ENCODE results near the gene TP53RK.

TP53RK gene

GRCh38 chr20:46663531-46663930, 25.7 kb downstream of the TP53RK start:
- no peaks in the 10 kb centered on the region for H3F3A ChIP-seq (ENCODE audit: low read depth)
- H3K9me2 ChIP-seq (replicated peaks; ENCODE audit: low read depth, low read length), result no peaks in the 10 kb centered on the region
- H3K4me3 ChIP-seq (ENCODE audit: low read length, poor library complexity, severe bottlenecking), result no peak overlapping the region
- no peaks in the 10 kb centered on the region for H4K20me1 ChIP-seq (ENCODE audit: insufficient read depth, low read length, poor library complexity, severe bottlenecking)
- H3K9ac ChIP-seq (ENCODE audit: low read depth, low read length, poor library complexity, severe bottlenecking), result no peak overlapping the region
- no peaks in the 10 kb centered on the region for H3K4me1 ChIP-seq (ENCODE audit: insufficient read depth, low read length, poor library complexity, severe bottlenecking)
- H3K4me2 ChIP-seq (ENCODE audit: low read depth, low read length, poor library complexity, severe bottlenecking), result no peak overlapping the region
- no peaks in the 10 kb centered on the region for H3K27me3 ChIP-seq (ENCODE audit: insufficient read depth, low read length, poor library complexity, severe bottlenecking)
- H3K36me3 ChIP-seq (ENCODE audit: insufficient read depth, low read length), result no peaks in the 10 kb centered on the region
- H3K9me3 ChIP-seq (ENCODE audit: insufficient read depth, low read depth, low read length), result no peaks in the 10 kb centered on the region
- H3K79me2 ChIP-seq (ENCODE audit: insufficient read depth, low read length), result no peaks in the 10 kb centered on the region
- no peak overlapping the region for H2AFZ ChIP-seq (ENCODE audit: low read length)
- TF ChIP-seq CTCF (conservative IDR thresholded peaks at IDR 0.05; ENCODE audit: low read length) (no peak), EZH2phosphoT487 (IDR thresholded peaks at IDR 0.05; ENCODE audit: borderline replicate concordance) (no peak)

GRCh38 chr20:46661659-46662058, 27.6 kb downstream of the TP53RK start:
- no peak for TF ChIP-seq EZH2phosphoT487 (IDR thresholded peaks at IDR 0.05; ENCODE audit: borderline replicate concordance)
- TF ChIP-seq CTCF (conservative IDR thresholded peaks at IDR 0.05; ENCODE audit: low read length), result no peak
- Histone ChIP-seq H3K27me3 (ENCODE audit: insufficient read depth, low read length, poor library complexity, severe bottlenecking) (no peaks in the 10 kb centered on the region), H3K4me2 (ENCODE audit: low read depth, low read length, poor library complexity, severe bottlenecking) (no peak overlapping the region), H3F3A (ENCODE audit: low read depth) (no peaks in the 10 kb centered on the region), H3K9me2 (replicated peaks; ENCODE audit: low read depth, low read length) (no peaks in the 10 kb centered on the region), H3K4me3 (ENCODE audit: low read length, poor library complexity, severe bottlenecking) (no peak overlapping the region), H2AFZ (ENCODE audit: low read length) (no peak overlapping the region), H3K36me3 (ENCODE audit: insufficient read depth, low read length) (no peaks in the 10 kb centered on the region), H3K4me1 (ENCODE audit: insufficient read depth, low read length, poor library complexity, severe bottlenecking) (no peaks in the 10 kb centered on the region), H3K9me3 (ENCODE audit: insufficient read depth, low read depth, low read length) (no peaks in the 10 kb centered on the region), H3K9ac (ENCODE audit: low read depth, low read length, poor library complexity, severe bottlenecking) (no peak overlapping the region), H3K79me2 (ENCODE audit: insufficient read depth, low read length) (no peaks in the 10 kb centered on the region), H4K20me1 (ENCODE audit: insufficient read depth, low read length, poor library complexity, severe bottlenecking) (no peaks in the 10 kb centered on the region)

- no peaks in the 10 kb centered on the region for H3K9me3 ChIP-seq (ENCODE audit: insufficient read depth, low read depth, low read length)
- no peak overlapping the region for H3K4me2 ChIP-seq (ENCODE audit: low read depth, low read length, poor library complexity, severe bottlenecking)
- H3K27me3 ChIP-seq (ENCODE audit: insufficient read depth, low read length, poor library complexity, severe bottlenecking), result no peaks in the 10 kb centered on the region
- H3K4me1 ChIP-seq (ENCODE audit: insufficient read depth, low read length, poor library complexity, severe bottlenecking), result no peaks in the 10 kb centered on the region
- H3K9me2 ChIP-seq (replicated peaks; ENCODE audit: low read depth, low read length), result no peaks in the 10 kb centered on the region
- no peaks in the 10 kb centered on the region for H3K79me2 ChIP-seq (ENCODE audit: insufficient read depth, low read length)
- H2AFZ ChIP-seq (ENCODE audit: low read length), result no peak overlapping the region
- H3K4me3 ChIP-seq (ENCODE audit: low read length, poor library complexity, severe bottlenecking), result no peak overlapping the region
- TF ChIP-seq EZH2phosphoT487 (IDR thresholded peaks at IDR 0.05; ENCODE audit: borderline replicate concordance) (no peak), CTCF (conservative IDR thresholded peaks at IDR 0.05; ENCODE audit: low read length) (no peak)
- H3F3A ChIP-seq (ENCODE audit: low read depth), result no peaks in the 10 kb centered on the region
- H3K36me3 ChIP-seq (ENCODE audit: insufficient read depth, low read length), result no peaks in the 10 kb centered on the region
- H3K9ac ChIP-seq (ENCODE audit: low read depth, low read length, poor library complexity, severe bottlenecking), result no peak overlapping the region
- H4K20me1 ChIP-seq (ENCODE audit: insufficient read depth, low read length, poor library complexity, severe bottlenecking), result no peaks in the 10 kb centered on the region
These were observed 28.8 kb downstream of the TP53RK start for GRCh38 chr20:46660487-46660886.
